C4-2B (cell line): ENCODE data around the gene LUZP1.
"Not testable (repeated sequence)": the region's sequence is repeated elsewhere in the genome, so short reads cannot be mapped to it uniquely, and the experiment has no call there.

Experiments
- H3K27ac ChIP-seq: fragments of 450-650 bp; 2 replicates; pipeline ENCODE4 v1.5.1; 2017
- CTCF ChIP-seq: fragments of 450-650 bp; conservative IDR thresholded peaks from 2 replicates; pipeline ENCODE4 v1.5.1; 2017; ENCODE audit warnings: mild to moderate bottlenecking
- ZFX ChIP-seq: fragments of 450-650 bp; IDR thresholded peaks from 2 replicates; pipeline ENCODE4 v1.6.1; 2017

LUZP1 gene

GRCh38 chr1:23198373-23198772, 29.7 kb upstream of the LUZP1 start:
- TF ChIP-seq CTCF (no peak), ZFX (no peak)

GRCh38 chr1:23196627-23197328, 28.1 kb upstream of the LUZP1 start:
- TF ChIP-seq CTCF (no peak), ZFX (no peak)
- no peak overlapping the region for H3K27ac ChIP-seq

More at GRCh38 chr1:23198373-23198772, 29.7 kb upstream of the LUZP1 start:
- no peak overlapping the region for H3K27ac ChIP-seq

GRCh38 chr1:23194119-23194984, 25.7 kb upstream of the LUZP1 start:
- TF ChIP-seq ZFX (no peak), CTCF (no peak)
- H3K27ac ChIP-seq, result no peak overlapping the region

GRCh38 chr1:23193391-23194118, 24.9 kb upstream of the LUZP1 start:
- H3K27ac ChIP-seq, result no peak overlapping the region
- no peak for TF ChIP-seq ZFX
- TF ChIP-seq CTCF, result no peak

GRCh38 chr1:23191199-23191598, 22.5 kb upstream of the LUZP1 start:
- no peak overlapping the region for H3K27ac ChIP-seq
- no peak for TF ChIP-seq ZFX
- no peak for TF ChIP-seq CTCF

GRCh38 chr1:23188936-23189452, 20.3 kb upstream of the LUZP1 start:
- not testable (repeated sequence) for H3K27ac ChIP-seq

GRCh38 chr1:23188434-23188884, 19.8 kb upstream of the LUZP1 start:
- H3K27ac ChIP-seq, result no peak overlapping the region
- no peak for TF ChIP-seq CTCF
- no peak for TF ChIP-seq ZFX
